Testis (tissue), 2 donors: ENCODE data around the gene TMIGD2.

Experiments
- POLR2A ChIP-seq: fragments of 450-650 bp; IDR thresholded peaks from one replicate; pipeline ENCODE4 v1.6.1; 2017; ENCODE audit warnings: antibody characterized with exemption, mild to moderate bottlenecking, moderate library complexity
- TF ChIP-seq, protein P1 (sequence below), 3 experiments: fragments of 450-650 bp in 2 of 3; fragments of 200-600 bp in 1 of 3; sonication (generic) in 1 of 3; IDR thresholded peaks; one replicate each; pipeline ENCODE4 v1.5.1; 2016 to 2019; ENCODE audit warnings: antibody characterized with exemption in 3 of 3, mild to moderate bottlenecking in 2 of 3, moderate library complexity in 1 of 3

DNA sequence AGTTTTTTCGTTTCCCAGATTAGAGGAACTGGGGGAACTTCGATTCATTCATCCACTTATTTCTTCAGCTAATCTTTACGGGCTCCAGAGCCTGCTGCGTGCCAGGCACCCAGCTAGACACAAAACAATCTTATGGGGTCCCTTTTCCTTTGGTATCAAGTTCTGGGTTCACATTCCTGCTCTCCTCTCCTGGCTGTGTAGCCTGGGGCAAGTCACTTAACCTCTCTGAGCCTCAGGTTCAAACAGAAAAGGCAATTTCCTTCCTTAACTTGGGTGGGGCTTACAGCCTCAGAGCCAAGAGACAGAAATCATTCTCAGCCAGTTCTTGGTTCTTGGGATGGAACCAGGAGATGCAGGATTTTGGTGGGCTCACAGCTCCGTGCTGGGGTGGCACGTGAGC lies 17.2 kb downstream of the TMIGD2 start:
- TF ChIP-seq, protein P1, sequence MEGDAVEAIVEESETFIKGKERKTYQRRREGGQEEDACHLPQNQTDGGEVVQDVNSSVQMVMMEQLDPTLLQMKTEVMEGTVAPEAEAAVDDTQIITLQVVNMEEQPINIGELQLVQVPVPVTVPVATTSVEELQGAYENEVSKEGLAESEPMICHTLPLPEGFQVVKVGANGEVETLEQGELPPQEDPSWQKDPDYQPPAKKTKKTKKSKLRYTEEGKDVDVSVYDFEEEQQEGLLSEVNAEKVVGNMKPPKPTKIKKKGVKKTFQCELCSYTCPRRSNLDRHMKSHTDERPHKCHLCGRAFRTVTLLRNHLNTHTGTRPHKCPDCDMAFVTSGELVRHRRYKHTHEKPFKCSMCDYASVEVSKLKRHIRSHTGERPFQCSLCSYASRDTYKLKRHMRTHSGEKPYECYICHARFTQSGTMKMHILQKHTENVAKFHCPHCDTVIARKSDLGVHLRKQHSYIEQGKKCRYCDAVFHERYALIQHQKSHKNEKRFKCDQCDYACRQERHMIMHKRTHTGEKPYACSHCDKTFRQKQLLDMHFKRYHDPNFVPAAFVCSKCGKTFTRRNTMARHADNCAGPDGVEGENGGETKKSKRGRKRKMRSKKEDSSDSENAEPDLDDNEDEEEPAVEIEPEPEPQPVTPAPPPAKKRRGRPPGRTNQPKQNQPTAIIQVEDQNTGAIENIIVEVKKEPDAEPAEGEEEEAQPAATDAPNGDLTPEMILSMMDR (IDR thresholded peaks at IDR 0.05), result no peak
- TF ChIP-seq POLR2A, result no peak
